ENCODE measurements around the gene TIMM44. TPM values are rescaled to one million over a fixed set of nuclear protein-coding genes. Genes with fewer than 3 reads are reported as not detected.

TIMM44 gene
- total and polyA plus RNA-seq, 2 of the 8 experiments (the other 6 are each of a cell fraction or from before 2014, with no cell fraction given) = 131 to 150 TPM

- TF ChIP-seq CHD7 (IDR thresholded peaks at IDR 0.05; ENCODE audit: insufficient replicate concordance, low read length) (no peak), CHD2 (IDR thresholded peaks at IDR 0.05; ENCODE audit: low read length) (no peak), RBBP5 (IDR thresholded peaks at IDR 0.05; ENCODE audit: borderline replicate concordance, low read depth, low read length) (peak; percentile 29; the same call in 1 of the 2 replicates)
Measured at GRCh38 chr19:7916955-7917266, 26.6 kb downstream of the TIMM44 start (continued).
